Islet precursor cell (in vitro differentiated cells): ENCODE data around the gene STPG3.
A peak's percentile ranks its signal among the peaks of the same experiment; 100 is the strongest.

Source experiments
- DNase-seq: peaks from one replicate; pipeline ENCODE4 v3.0.0-alpha.2; 2018

Gene STPG3

GRCh38 chr9:137281345-137282116 is 30.4 kb downstream of the STPG3 start:
- DNase-seq = peak; percentile 77

- DNase-seq = peak; percentile 87
Measured at GRCh38 chr9:137286975-137287383, 35.9 kb downstream of the STPG3 start.

DNA sequence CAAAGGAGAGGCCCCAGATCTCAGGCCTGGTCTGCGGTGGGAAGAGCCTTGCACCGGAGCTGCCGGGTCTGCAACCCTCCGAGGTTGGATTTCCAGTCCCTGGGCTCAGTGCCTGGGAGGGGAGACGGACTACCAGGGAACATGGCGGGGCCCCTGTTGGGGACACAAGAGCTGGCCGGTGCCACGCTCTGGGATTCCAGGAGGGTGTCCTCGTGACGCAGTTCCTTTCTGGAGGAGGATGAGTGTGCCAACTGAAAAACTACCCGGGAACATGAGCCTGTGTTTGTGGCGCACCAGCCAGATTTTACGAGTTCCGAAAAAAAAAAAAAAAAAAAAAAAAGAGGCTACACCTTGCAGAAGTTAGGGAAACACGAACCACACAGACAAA is 42.0 kb downstream of the STPG3 start:
- DNase-seq = no peak

GRCh38 chr9:137293482-137294090 is 42.5 kb downstream of the STPG3 start:
- DNase-seq = no peak

GRCh38 chr9:137294091-137294680 is 43.1 kb downstream of the STPG3 start:
- DNase-seq = no peak

- DNase-seq = no peak
Measured at GRCh38 chr9:137294681-137295237, 43.7 kb downstream of the STPG3 start.

- DNase-seq = no peak
Measured at GRCh38 chr9:137295238-137295811, 44.2 kb downstream of the STPG3 start.

DNA sequence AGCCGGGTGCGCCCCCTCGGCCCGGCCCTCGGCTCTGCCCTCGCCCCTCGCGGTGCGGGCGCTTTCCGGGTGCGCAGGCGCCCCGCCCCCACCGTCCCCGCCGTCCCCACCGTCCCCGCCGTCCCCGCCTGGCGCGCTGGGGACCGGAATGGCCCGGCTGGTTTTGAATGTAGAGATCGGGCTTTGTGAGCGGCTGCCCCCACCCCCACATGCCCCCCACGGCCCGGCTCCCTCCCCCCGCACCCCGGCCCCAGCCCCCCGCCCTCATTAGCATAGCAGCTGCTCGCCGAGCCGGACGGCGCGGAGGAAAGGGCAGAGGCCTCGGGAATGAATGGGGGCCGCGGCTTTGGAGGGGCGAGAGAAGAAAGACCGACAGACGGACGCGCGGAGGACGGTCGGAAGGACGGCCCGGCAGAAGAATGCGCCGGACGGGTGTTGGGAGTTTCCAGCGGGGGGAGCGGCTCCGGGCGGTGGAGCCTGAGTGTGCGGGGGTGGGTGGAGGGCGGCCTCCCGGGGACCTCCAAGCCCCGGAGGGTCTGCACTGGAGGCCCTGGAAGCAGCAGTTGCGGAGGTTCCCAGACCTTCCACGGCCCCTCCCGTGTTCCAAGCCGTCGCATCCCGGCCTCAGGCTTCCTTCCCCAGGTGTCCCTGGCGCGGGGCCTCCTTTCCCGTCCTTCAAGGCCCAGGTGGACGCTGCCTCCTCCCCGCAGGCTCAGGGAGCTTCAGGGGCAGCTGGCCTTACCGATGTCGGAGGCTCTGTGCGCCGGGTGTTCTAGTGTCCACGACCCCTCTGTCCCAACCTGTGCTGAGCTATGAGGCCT is 45.0 kb downstream of the STPG3 start:
- DNase-seq = no peak

- no peak for DNase-seq
Measured at GRCh38 chr9:137296670-137297664, 45.9 kb downstream of the STPG3 start.

- no peak for DNase-seq
Measured at GRCh38 chr9:137297966-137298365, 46.9 kb downstream of the STPG3 start.

DNA sequence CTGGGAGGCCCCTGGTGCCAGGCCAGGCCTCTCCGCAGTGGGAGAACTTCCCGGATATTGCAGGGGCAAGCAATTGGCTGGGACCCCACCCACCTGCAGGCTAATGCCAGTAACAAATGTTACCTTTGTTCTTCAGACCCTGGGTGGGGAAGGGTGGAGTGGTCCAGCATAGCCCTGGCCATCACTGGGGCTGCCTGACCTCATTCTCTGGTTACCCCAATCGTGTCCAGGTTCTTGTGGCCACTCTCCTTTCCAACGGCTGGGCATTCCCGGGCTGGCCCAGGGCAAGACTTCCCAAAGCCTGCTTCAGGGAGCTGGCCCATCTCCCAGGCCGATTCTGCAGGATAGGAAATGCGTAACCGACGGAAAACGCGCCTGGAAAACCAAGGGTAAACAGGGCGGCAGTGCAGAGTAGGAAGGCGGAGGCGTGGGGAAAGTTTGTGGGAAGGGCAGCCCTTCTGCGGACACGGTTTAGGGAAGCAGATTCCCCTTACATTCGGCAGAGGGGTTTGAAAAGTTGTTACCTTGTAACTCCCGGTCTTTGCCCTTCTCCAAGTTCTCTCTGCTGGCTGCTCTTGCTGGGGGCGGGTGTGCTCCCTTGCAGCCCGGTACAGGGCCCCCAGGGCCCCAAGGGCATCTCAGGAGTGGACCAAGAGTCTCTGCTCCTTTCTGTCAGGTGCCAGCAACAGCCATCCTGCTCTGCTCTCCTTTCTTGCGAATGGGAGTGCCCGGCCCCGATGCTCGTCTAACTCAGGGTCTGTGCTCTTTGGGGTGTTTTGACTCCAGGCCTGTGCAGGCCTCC is 47.5 kb downstream of the STPG3 start:
- DNase-seq = no peak

GRCh38 chr9:137299203-137299565 is 48.1 kb downstream of the STPG3 start:
- no peak for DNase-seq

DNA sequence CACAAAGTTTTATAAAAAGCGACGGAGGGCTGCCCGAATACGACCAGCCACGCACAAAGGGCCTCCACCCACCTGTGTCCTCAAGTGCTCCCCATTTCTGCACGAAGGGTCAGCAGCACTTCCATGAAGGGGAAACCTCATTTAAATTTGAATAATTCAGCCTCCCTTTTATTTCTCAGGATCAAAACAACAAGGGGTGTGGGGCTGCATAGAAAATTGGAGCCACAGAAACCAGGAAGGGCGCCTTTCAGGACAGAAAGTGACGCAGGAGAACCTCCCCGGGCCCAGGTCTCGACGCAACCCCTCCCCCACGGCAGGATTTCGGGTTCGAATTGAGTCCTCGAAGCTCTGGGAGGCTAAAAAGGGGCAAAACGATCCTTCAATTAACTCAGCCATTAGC is 48.9 kb downstream of the STPG3 start:
- no peak for DNase-seq

DNA sequence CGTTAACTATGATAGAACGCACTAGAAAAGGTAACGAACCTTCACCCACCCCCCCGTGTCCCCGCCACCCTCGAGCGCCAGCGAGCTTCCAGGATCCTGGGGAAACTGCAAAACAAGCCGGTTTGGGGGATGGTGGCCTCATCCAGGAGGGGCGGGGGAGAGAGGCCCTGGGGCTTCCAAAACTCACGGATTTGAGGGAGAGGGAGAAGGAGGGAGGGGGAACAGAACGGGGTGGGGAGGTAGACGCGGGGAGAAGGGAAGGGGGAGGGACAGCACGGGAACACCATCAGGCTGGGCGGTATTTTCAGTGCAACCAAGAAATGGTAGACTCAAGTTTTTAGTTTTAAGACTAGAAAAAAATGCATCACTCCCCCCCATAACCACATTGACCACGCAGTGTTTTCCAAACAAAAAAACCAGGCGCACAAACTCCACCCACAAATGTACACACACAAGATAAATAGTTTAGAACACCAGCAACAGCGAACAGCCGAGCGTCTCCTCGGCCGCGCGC is 49.5 kb downstream of the STPG3 start:
- DNase-seq = peak; percentile 61

DNA sequence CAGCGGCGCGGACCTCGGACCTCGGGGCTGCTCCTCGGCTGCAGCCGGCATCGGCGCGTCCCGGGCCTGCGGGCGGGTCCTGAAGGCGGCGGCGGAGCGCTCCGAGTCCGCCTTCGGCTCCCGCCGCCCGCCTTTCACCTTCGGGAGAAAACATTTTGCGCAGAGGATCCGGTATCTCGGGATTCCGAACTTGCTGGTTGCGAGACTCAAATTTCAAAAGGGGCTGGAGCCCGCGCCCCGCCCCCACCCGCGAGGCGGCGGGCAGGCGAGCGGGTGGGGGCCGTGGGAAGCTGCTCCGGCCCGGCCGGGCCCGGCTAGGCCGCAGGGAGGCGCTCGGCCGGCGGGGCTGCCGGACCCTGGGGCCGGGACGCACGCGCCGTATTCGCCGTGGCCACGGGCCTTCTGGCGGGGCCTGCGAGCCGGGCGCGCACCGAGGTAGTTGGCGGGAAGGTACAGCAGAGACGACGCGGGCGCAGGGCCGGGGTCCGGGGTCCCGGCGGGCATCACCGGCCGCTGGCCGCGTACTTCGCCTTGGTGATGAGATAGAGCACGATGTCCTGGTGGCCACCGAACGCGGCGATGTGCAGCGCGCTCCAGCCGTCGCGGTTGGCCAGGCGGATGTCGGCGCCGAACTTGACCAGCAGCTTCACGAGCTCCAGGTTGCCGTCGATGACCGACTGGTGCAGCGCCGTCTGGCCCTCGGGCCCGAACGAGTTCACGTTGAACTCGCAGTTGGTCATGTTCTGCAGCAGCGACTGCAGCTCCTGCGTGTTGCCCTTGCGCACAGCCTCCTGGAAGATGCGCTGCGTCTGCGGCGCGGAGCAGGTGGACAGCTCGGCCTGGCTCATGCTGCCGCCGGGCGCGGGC is 50.2 kb downstream of the STPG3 start:
- DNase-seq = peak; percentile 76

GRCh38 chr9:137302118-137302448 is 51.0 kb downstream of the STPG3 start, which contains the start of gene NRARP:
NRARP (minus strand) TSS chr9:137302271; CDS start chr9:137301928, 343 bp downstream.
- peak; percentile 90 for DNase-seq

DNA sequence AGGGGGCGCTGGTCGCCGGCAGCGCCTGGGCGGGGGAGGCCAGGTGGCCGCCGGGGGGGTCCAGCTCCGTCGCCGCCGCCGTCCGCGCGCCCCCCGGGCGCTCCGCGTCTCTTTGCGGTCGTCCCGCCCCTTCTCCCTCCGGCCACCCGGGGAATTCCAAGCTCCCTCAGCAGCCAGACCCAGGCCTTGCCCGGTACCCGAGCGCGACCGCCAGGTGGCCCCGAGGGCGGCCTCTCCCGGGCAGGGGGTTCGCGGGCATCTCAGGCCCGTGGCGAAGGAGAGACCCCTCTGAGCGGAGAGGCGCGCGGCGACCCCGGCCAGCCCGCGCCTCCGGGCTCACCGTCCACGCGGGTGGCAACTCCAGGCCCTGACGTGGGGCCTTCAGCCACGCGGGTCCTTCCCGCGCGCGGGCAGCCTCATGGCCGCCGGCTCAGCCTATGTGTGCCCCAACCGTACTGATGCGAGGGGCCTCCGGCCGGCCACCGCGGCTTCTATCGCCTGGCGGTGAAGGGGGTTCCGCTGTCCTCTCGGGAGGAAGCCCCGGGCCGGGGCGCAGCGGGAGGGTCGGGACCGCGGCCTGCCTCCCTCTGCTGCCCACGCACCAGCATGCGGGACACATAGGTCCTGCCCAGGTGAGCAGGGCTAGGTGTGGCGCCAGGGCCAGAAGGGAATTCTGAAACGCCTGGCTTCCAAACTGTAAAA is 51.5 kb downstream of the STPG3 start:
- DNase-seq = peak; percentile 85
